MM.1S (cell line): ENCODE data around the gene NPPC.

Source experiments
- EZH2 ChIP-seq: fragments of 300-600 bp; sonication (generic); optimal IDR thresholded peaks from 2 replicates; pipeline ENCODE3; 2017; ENCODE audit warnings: low read depth, mild to moderate bottlenecking, antibody characterized with exemption, low read length, mixed read lengths
- TF ChIP-seq, protein P1 (sequence below): fragments of 300-600 bp; sonication (generic); IDR thresholded peaks from 2 replicates; pipeline ENCODE4 v1.5.1; 2016; ENCODE audit warnings: antibody characterized with exemption, low read length, mixed read lengths

DNA sequence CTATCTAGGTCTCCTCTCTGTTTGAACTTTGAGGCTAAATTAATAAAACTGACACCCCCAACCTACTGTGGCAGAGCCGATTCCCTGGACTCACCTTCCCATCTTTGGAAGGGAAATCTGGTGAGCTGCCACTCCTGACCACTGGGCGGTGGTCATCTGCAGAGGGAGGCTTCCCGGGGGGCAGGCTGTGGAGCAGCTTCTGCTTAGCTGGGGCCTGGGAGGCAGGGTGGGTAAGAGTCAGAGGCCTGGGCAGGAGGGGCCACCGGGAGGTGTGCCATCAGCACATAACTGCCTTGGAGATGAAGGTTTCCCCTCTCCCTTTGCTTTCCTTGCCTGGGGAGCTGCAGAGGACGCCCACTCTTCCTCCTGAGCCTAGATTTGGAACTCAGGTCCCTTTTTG is 2.3 kb upstream of the NPPC start:
- TF ChIP-seq, protein P1, sequence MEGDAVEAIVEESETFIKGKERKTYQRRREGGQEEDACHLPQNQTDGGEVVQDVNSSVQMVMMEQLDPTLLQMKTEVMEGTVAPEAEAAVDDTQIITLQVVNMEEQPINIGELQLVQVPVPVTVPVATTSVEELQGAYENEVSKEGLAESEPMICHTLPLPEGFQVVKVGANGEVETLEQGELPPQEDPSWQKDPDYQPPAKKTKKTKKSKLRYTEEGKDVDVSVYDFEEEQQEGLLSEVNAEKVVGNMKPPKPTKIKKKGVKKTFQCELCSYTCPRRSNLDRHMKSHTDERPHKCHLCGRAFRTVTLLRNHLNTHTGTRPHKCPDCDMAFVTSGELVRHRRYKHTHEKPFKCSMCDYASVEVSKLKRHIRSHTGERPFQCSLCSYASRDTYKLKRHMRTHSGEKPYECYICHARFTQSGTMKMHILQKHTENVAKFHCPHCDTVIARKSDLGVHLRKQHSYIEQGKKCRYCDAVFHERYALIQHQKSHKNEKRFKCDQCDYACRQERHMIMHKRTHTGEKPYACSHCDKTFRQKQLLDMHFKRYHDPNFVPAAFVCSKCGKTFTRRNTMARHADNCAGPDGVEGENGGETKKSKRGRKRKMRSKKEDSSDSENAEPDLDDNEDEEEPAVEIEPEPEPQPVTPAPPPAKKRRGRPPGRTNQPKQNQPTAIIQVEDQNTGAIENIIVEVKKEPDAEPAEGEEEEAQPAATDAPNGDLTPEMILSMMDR, result no peak
- no peak for TF ChIP-seq EZH2
